Omental fat pad (tissue), 4 donors: ENCODE data around the gene NDUFA11. TPM values are rescaled to one million over a fixed set of nuclear protein-coding genes. Genes with fewer than 3 reads are reported as not detected.

Experiments
- ATAC-seq: fragments of 150-250 bp; one replicate; pipeline ENCODE4 v1.9.1; 2016; ENCODE audit warnings: mild to moderate bottlenecking, moderate library complexity; ENCODE audit not compliant: low FRiP score
- DNase-seq: peaks from one replicate; pipeline ENCODE4 v3.0.0-alpha.2; 2019; ENCODE audit warnings: low spot score
- total RNA-seq, 4 donors: library from RNA; depleted of rRNA; stranded (reverse); fragments of >200 nt; gene quantifications; one replicate each; pipeline ENCODE4 v1.1.0, GENCODE V29; 2016
- TF ChIP-seq, protein P1 (sequence below), 3 donors: fragments of 450-650 bp; IDR thresholded peaks; one replicate each; pipeline ENCODE4 v1.5.1; 2016 to 2017; ENCODE audit warnings: antibody characterized with exemption in 3 of 3, mild to moderate bottlenecking in 3 of 3, moderate library complexity in 2 of 3

Gene NDUFA11
- total RNA-seq, 4 donors from 2014 or later = 134 to 234 (median 190) TPM

DNA sequence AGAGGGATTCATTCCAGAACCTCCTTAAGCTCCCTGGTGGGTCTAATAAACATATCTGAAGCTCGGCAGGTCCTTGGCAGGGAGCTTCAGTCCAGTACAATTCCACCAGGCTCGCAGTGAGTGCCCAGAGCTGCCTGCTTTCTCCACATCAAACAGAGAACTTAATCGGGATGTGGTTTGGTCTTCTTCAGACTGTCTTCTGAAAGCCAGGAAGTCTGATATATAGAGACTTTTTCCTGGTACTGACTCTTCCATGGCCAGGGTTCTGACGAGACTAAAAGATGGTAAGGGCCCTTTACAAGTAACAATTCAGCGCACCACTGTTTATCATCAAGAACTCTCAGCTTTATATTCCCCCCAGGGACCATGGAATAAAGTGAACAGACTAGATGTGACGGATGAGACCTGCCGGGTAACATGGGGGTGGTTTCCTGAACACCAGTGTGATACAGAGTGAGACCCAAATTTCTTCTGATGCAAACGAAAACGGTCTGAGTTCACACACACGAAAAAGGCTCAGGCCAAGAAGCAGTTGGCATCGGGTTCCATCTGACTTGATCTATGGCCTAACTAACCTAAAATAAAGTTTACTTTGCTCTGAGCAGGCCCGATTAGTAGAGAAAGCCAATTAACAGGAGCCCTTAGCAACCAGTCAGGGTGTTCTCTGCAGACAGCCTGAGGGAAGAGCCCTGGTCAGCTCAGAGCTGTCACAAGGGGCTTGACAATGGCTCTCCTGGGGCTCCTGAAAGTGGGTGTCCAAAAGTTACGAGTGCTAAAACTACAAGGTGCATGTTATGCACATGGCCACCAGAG, 45.4 kb upstream of the NDUFA11 start:
- ATAC-seq = no peak
- DNase-seq = no peak
- TF ChIP-seq, protein P1, sequence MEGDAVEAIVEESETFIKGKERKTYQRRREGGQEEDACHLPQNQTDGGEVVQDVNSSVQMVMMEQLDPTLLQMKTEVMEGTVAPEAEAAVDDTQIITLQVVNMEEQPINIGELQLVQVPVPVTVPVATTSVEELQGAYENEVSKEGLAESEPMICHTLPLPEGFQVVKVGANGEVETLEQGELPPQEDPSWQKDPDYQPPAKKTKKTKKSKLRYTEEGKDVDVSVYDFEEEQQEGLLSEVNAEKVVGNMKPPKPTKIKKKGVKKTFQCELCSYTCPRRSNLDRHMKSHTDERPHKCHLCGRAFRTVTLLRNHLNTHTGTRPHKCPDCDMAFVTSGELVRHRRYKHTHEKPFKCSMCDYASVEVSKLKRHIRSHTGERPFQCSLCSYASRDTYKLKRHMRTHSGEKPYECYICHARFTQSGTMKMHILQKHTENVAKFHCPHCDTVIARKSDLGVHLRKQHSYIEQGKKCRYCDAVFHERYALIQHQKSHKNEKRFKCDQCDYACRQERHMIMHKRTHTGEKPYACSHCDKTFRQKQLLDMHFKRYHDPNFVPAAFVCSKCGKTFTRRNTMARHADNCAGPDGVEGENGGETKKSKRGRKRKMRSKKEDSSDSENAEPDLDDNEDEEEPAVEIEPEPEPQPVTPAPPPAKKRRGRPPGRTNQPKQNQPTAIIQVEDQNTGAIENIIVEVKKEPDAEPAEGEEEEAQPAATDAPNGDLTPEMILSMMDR (IDR thresholded peaks at IDR 0.05) = no peak

DNA sequence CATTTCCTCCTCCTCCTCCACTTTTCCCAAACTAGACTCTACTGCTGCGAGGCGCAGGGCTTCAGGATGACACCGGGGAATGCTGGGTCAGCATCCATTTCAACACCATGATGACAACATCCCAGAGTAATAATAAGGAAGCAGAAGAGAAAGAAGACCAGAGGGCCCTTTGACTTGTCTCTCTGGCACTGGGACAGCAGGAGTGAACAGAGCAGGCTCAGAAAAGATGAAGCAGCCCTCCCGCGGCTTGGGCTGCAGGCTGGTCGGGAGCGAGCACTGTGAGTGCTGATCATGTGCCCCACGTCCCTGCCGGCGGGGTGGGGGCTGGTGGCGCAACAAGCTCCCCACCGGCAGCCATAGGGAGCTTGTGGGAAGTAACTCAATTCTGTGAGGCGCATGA, 43.8 kb upstream of the NDUFA11 start:
- DNase-seq (no peak), ATAC-seq (peak; percentile 62)
- TF ChIP-seq, protein P1 (IDR thresholded peaks at IDR 0.05) = no peak

DNA sequence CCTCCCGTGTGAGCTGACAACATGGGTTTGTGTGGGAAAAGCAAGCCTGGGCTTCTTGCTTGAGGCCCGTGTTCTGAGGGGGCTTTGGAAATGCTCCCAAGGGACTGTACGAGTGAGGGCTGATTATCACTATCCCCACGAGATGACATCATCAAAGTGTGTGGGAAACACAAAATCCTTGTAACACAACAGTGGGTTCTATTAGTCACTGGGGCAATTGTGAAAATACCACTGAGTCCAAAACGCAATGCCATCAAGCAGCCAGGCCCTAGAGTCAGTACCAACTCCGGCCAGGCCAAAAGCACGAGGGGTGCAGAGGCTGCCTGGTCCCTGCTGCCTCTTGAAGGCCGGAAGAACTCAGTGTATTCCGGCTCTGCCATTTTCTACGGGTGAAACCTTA, 40.0 kb upstream of the NDUFA11 start:
- ATAC-seq (no peak), DNase-seq (no peak)
- TF ChIP-seq, protein P1 (IDR thresholded peaks at IDR 0.05) = no peak

DNA sequence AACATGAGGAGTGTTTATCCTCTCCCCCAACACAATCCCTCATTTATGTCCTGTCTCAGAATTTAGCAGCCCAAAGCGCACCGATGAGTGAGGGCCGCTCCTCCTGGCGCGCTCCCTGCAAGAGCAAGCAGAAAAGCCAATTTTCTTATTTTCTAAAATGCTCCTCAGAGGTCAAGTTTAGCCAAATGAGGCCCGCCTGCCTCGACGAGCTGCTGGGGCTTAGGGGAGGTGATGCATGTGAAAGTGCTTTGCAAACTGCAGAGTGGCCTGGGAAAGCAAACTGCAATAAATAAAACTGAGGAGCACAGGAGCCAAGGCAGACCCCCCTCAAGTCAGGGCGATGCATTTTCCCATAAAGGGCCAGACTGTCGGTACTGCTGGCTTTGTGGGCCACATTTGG, 39.5 kb upstream of the NDUFA11 start:
- no peak for DNase-seq
- TF ChIP-seq, protein P1 (IDR thresholded peaks at IDR 0.05) = no peak
- ATAC-seq = no peak

DNA sequence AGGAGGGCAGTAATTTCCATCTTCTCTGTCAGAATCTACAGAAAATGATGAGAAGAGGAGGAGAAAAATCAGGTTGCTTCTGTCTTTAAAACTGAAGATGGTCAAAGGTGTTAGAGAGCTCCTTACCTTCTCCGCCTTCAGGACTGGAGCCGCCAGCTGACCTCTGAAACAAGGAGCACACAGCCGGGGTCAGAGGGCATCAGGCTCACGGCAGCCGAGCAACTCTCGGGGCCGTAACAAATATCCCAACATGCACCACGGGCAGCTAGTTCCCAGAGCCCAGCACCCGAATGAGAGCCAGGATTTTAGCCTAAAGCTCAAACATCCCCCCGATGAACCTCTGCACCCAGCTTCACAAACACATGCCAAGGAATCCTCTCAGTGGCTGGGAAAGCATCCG, 38.1 kb upstream of the NDUFA11 start:
- TF ChIP-seq, protein P1 (IDR thresholded peaks at IDR 0.05) = no peak
- DNase-seq = no peak
- no peak for ATAC-seq

DNA sequence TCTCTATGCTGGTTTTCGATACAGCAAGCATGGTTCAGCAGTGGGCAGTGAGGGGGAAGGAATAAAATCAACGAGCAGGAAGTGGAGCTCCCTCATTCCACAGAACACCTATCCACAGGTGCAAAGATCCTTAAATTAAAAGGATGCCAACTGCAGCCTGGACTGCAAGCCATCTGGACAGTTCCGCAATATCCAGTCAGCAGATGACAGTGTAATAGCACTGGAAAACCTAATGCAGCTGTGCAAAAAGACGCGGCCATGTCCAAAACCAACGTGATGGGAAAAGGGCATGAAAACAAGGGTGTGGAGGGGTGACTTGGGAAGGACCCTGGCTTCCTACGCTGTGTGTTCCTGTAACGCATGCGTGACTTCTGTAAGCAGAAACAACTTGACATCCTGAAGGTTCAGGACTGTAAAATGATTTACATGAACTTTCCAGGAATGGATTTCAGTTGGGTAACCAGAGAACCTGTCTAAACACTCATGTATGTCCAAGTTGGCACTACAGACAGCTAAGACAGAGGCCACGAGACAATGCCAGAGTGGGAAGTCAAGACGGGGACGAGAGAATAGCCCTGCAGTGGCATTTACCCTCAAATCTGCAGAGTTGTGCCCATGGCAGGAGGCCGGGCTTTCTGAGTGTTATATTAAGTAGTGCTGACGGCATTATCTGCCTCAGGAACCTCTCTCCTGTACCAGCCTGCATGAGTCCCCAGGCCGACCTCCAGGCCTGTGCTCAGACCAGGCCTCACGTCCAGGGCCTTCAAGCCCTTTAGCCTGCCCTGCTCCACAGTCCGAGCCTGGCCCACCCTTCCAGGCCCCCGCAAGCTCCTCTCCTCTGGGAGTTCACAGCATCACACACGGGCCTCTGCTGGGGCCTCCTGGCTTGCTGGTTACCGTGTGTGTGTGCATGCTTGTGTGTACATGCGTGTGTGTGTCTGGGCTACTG, 36.9 kb upstream of the NDUFA11 start:
- TF ChIP-seq, protein P1 (IDR thresholded peaks at IDR 0.05) = no peak
- ATAC-seq = no peak
- no peak for DNase-seq
